Astrocyte (in vitro differentiated cells and primary cell): ENCODE data around the gene DDX31.

Experiments
- CTCF ChIP-seq: IDR thresholded peaks from 2 replicates; pipeline ENCODE4 v1.5.1; 2011; ENCODE audit warnings: low read depth, mild to moderate bottlenecking, inconsistent platforms, low read length, moderate library complexity; ENCODE audit not compliant: insufficient read depth
- EZH2 ChIP-seq: IDR thresholded peaks from 2 replicates; pipeline ENCODE4 v1.6.1; 2012; ENCODE audit warnings: mild to moderate bottlenecking, low read length, inconsistent platforms; ENCODE audit not compliant: insufficient read depth

GRCh38 chr9:132579427-132579798 is 90.4 kb downstream of the DDX31 start:
- no peak for TF ChIP-seq CTCF
- no peak for TF ChIP-seq EZH2
